Pons (tissue), 1 donor: ENCODE measurements around the gene PDE5A.
A peak's percentile ranks its signal among the peaks of the same experiment; 100 is the strongest.

ENCODE experiments used
- DNase-seq: peaks from one replicate; pipeline ENCODE4 v3.0.0-alpha.2; 2016; ENCODE audit warnings: low spot score

Gene PDE5A

GRCh38 chr4:119585771-119586170 lies 42.8 kb downstream of the PDE5A start:
- no peak for DNase-seq

- DNase-seq: no peak
These were observed 47.3 kb downstream of the PDE5A start for GRCh38 chr4:119581190-119581873.

DNA sequence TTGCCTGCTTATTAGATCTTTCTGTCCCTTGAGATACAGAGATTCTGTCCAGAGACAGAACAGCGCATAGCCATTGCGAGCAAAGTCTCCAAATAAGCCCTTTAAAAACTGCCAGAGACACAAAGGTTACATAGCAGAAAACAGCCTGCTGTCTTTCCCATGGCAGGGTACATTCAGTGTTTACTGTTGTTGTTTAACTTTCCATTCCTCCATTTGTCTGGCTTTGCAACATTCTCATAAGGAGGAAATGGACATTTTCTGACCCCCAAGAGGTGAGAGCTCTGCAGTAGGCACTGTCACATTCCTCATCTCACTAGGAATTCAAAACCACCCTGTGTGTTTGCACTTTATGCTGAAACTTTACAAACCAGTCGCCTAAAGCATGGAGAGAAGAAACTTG lies 48.3 kb downstream of the PDE5A start:
- DNase-seq: no peak

GRCh38 chr4:119579823-119580222 lies 48.8 kb downstream of the PDE5A start:
- DNase-seq: no peak

- peak; percentile 40 for DNase-seq
These were observed 58.2 kb downstream of the PDE5A start for GRCh38 chr4:119570401-119570800.

DNA sequence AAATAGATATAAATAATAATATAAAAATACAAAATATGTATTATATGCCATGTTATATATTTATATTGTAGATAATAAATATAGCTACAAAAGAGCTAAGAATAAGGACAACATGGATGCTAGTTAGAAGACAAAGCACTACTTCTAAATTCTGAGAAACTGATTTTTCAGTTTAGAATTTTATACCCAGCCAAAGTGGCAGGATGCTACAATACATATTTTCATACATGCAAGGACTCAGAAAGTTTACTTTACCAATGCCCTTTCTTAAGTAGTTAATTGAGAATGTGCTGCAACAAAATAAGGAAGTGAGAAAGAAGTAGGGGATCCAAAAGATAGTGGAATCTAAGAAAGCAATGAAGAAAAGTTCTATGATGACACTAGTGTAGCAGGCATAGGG lies 64.5 kb downstream of the PDE5A start:
- DNase-seq: no peak

DNA sequence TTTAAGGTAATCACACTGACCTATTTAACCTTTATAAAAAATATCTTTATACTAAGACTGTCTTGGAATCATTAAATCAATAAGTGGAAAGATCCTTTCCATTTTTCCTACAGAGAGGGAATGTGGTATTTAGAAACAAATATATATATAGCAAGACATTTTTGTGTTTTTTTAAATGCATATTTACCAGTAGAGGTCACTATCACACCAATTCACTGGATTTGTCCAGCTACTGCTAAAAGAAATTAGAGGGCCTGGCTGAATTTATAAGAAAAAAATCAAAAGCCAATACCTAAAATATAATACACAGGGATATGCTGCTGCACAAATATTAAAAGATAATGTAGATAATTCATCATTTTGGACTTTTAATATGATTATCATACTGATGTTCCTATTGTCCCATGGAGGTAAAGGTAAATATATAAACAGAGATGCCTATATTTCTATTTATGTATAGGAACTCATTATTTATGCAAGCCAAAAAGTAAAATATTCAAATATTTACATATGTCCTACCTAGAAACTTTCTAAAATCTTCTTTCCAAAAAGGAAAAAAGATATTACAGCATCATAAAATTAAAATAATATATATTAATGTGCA lies 69.5 kb downstream of the PDE5A start:
- peak; percentile 55 for DNase-seq

DNA sequence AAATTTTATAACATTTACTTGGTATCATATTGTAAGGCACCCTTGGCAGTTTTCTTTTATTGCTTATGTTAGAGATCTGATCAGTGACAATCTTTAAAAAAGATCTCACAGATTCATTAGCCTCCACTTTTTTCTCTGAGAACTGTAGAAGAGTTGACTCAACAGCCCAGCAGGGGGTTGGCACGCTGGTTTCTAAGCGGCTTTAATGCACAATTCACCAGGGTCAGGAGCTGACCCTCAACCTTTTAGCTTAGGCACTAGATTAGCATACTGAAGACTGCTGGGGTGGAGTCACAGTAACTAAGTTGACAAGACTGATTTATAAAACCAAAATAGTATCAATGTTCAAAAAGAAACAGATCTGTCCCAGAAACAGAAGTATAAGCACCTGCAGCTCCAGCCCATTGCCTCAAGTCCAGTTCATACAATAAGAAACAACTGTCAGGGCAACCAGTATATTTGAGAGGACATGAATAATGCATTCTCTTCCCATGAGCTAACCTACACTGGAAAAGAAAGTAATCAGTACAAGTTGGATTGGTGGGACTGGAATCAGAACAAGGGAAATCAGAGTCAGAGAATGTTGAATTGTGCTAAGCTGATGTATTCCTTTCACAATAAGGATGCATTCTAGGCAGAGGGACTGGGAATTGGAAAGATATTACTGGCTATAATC lies 77.6 kb downstream of the PDE5A start:
- DNase-seq: no peak

DNA sequence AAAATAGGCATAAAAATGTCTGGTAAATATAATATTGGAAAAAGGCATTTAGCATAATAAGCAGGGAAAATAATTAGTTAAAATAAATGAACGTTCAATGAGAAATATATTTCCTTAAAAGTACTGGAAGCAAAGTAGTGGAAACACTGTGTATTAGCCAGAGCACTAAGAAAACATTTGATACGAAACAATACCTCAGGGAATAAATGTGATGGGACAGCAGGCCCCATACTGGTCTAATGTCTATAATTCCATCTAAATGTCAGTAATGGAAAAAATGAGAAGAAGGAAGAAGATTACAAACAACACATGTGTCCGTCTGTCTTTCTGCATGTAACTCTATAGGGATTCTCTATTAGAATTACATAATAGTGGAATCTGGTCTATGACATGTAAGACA lies 79.0 kb downstream of the PDE5A start:
- no peak for DNase-seq

DNA sequence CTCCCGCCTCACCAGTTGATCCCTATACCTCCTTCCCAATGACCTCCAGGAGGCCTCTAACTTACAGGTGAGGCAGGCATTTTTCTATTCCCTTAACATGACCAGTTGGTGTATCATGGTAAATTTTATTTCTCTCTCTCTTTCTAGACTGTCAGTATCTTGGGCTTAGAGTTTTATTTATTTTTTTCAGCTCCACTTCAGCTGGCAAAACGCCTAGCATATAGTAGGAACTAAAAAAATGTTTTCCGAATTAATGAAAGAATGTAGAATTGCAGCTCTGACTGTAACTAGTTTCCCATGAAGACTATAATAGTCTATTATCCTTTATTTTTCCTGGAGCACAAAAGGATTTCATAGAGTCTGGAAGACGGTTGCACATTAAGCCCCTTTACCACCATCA lies 84.8 kb downstream of the PDE5A start:
- no peak for DNase-seq

GRCh38 chr4:119543187-119543586 lies 85.4 kb downstream of the PDE5A start:
- DNase-seq: no peak

- DNase-seq: no peak
These were observed 88.4 kb downstream of the PDE5A start for GRCh38 chr4:119540249-119540648.

DNA sequence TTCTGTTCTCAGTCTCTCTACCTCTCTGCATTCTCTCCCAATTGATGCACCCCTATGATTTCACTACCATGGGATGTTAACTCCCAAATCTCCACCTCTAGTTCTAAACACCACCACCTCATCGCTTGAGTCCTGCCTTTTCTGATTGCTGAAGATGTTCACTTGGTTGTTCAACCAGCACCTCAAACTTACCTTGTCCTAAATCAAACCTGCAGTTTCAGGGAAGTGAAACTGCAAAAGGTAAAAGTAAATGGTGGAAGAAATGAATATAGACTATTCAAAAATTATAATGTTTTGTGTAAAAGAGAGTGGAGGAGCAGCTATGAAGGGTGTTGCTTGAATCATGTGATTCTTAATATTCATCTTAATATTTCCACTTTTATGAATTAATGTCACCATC lies 91.0 kb downstream of the PDE5A start:
- no peak for DNase-seq

DNA sequence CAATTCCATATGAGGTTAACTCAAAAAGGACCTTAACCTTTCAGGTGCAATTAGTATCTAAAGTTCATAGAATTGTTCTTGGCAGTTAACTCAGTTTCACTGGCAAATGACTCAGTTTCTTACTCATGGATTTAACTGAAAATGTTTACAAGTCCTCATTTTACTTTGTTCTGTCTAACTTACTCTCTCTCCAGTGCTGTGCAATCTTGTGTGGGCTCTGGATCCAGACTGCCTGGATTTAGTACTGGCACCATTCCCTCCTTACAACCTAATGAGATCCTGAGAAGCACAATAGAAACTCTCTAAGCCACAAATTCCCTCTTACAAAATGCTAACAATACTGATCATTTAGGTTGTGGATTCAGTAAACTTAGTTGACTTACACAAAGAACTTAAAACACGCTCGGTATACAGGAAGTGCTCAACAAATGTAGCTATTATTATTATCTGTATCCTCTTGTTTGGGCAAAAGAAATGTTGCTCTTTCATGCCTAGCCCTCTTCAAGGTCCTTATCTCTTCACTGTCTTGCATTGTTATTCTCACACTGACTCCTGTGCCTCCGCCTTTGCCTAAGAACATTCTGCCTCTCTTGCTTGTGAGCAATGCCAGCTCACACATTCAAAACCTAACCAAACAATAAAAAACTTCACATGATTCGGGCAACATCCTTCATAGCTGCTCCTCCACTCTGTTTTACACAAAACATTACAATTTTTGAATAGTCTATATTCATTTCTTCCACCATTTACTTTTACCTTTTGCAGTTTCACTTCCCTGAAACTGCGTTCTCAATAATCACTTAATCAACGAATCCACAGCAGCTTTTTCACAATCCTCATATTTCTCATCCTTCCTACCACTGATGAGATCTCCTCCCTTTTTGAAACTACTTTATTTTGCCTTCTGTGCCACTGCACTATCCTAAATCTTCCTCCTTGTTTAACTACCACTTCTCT lies 91.8 kb downstream of the PDE5A start:
- DNase-seq: no peak

- DNase-seq: no peak
These were observed 96.3 kb downstream of the PDE5A start for GRCh38 chr4:119532319-119532718.

DNA sequence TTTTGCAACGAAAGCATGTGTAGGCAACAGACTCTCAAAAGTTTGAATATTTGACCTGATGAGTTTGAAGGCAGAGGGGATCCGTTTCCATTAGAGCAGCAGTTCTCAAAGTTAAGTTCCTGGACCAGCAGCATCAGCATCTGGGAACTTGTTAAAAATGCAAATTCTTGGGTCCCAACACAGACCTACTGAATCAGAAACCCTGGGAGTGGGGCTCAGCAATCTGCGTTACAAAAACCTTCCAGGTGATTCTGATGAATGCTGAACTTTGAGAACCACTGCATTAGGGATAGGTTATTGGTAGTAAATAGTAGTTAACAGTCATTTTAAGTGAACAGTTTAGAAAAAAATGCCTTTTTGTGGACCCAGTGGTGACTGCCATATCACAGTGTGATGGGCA lies 98.8 kb downstream of the PDE5A start:
- no peak for DNase-seq

DNA sequence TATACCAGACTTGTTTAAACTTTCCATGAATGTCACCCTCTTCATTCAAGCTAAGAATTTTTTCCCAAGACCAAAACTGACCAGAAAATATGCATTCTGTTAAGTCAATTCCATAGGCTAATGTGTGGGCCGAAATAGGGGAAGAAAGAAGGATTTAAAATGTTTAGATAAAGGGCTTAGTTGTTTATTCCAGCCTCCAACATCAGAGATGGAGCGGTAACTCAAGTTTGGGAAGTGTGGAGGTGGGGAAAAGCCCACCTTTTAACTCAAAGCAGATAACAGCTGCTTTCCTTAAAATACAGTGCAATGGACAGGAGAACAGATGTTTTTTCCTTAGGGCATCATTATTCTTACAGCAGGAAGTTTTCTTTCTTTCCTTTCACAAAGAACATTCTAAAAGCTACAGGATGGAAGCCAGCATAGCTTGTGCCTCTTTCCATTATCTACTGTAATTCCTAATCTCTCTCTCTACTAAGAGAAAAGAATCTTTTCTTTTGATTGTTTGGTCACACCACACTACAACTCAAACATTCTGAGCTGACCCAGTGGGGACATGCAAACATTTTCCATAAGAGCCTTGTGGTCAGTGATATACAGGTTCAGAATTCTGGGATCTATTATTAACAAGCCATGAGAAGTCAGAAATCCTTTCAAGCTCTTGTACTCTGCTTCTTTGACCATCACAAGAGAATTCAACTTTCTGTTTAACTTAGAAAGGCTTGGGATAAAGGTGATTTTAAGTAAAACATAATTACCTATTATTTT lies 101.6 kb downstream of the PDE5A start:
- DNase-seq: no peak

- no peak for DNase-seq
These were observed 102.6 kb downstream of the PDE5A start for GRCh38 chr4:119525771-119526712.

DNA sequence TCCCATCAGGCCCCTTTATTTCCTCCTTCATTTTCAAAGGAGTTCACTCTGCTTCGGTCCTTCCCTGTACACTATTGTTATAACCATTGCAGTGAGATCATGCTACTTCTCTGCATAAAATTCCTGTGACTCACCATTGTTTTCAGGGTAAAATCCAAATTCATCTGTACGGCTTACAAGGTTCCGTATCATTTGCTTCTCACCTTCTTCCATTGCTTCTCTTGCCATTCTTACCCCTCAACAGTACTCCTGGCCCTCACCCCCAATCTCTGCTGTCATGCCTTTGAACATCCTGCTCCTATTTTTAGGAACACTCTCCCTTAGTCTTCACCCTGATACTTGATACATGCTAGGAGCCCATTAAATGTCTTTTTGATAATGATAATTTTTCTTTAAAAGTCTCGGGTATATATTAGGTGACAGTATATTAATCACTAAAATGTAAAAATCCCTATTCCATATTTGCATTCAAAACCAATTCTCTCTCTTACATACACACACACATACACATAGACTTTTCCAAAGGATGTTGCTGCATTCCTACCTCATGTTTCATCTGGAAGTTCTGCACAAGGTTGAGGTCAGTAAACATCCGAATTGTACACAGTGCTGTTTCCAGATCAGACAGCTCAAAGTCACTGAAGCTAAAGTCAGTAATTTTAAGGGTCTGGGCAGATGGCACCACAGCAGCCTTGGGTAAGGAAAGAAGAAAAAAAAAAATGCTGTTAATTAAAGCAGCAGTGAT lies 103.4 kb downstream of the PDE5A start:
- DNase-seq: no peak

DNA sequence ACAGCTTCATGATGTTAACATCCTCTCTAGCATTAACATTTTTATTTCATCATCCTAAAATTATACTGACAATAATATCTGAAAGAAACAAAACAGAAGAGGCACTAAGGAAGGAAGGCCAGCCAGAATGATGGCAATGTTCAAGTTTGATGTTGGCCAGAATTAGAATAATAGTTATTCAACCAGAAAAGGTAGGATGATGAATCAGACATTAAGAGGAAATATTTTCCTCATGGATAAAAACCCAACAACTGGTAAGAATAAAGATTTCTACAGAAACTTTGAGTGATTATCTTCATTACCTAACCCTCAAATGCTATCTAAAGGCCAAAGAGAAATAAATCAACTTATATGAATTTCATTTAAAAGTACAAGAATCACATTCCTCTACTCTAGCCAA lies 105.2 kb downstream of the PDE5A start:
- no peak for DNase-seq
